Sciatic nerve (tissue), 2 donors: ENCODE results near the gene INHBC. TPM values are rescaled to one million over a fixed set of nuclear protein-coding genes. Genes with fewer than 3 reads are reported as not detected.
A peak's percentile ranks its signal among the peaks of the same experiment; 100 is the strongest.

ENCODE experiments used
- ATAC-seq: fragments of 200-7000 bp; cut with Tn5 transposase; one replicate; pipeline ENCODE4 v1.9.1; 2020; ENCODE audit warnings: mild to moderate bottlenecking, moderate library complexity
- DNase-seq: peaks from one replicate; pipeline ENCODE4 v3.0.0-alpha.2; 2020; ENCODE audit warnings: low spot score
- intact Hi-C: fragments of 100-400 bp; cut with DNase I; formaldehyde crosslinking; loops from one replicate; pipeline ENCODE4 v1.14.2; 2022
- total RNA-seq: library from RNA; stranded (reverse); fragmentation: NEBNext Ultra II Directional; extraction: Animal tissue kit (Norgen Biotek cat#: 25700); gene quantifications from one replicate; pipeline ENCODE4 v1.2.1, GENCODE V29; 2021
- donor health status: DM: no; HTN: no; CAD: no.
- donor health status: DM: no; HTN: no; CAD: no.

The INHBC gene
- total RNA-seq, 1 donor from 2014 or later, result not detected

DNA sequence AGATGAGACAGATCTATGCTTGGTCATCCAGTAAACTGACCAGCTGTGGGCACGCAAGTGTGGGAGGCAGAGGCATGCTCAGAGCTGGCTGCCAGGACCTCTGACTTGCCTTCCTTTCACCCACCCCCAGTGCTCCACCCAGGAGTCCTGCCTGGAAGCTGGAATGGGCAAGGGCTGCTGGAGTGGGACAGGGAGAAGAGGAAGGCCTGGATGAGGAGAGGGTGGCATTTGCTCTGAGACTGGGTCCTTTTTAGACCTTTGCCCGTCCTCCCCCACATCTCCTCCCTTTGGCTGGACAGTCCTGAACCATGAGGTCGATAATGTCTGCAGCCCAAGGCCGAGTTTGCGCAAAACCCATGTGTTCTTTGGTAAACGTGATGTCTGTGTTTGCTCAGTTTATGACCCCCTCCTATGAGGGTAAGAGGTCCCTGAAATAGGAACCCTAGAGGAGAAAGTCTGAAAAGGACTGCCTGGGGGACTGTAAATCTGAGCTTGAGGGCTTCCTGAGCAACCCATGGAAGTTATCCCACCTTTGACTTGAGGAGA, 16.7 kb downstream of the INHBC start:
- intact Hi-C loops, result loop anchor here (5.0 kb wide), 2 partner anchors 144 to 189 kb away; no protein-coding TSS in a partner anchor

DNA sequence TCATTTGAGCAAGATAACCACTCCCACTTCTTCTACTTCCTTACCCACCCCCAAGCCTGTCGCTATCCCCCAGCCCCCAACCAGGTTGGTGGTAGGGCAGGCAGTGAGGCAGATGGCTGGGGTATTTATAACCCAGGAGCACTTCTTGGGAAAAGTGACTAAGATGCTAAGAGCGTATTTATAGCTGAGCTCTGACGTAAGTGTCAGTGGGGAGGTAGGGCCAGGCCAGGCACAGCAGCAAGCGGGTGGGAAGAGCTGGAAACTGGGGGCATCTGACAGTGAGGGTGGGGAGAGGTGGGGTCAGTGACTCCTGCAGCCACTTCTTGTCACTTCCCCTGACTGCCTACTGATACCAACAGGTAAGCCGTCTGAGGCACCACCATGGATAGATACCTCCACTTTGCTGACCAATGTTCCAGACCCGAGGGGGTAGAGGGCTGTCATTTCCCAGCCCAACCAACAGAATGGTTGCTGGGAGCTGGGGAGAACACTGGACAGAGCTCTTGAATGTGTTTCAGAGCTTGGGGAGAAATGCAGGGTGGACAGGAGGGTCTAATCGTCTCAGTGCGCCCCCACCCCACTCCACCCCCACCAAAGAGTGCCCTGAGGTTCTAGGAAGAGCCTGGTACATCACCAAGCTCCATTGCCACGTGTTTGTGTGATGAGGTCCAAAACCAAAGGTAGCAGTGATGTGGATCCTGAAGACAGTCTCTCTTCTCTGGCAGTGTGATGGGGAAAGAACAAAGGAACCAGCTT, 17.8 kb downstream of the INHBC start:
- ATAC-seq (no peak), DNase-seq (no peak)
- intact Hi-C loops, result loop anchor here (5.0 kb wide), 2 partner anchors 145 to 190 kb away; no protein-coding TSS in a partner anchor

More for the DNA sequence above, 16.7 kb downstream of the INHBC start:
- DNase-seq (no peak), ATAC-seq (no peak)

DNA sequence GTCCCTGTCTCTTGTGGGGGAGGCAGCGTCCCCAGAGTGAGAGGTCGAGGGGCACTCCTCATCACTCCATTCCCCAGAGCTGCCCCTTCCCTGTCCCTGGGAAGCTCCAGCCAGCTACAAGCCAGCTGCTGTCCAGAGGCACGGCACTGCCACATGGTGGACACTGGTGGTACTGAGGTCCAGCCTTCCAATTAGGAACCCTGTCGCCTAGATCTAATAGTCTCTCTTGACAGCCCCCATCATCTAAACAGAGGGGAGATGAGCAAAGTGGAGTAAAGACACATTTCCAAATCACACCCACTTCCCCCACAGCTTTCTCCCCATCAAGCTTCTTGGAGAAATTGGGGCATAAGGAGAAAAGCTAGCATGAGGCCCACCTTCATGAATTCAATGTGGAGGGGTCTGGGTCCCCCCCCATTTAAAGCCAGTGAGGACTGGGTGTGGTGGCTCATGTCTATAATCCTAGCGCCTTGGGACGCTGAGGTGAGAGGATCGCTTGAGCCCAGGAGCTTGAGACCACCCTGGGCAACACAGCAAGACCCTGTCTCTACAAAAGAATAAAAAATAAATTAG, 18.4 kb downstream of the INHBC start:
- ATAC-seq (peak; percentile 78), DNase-seq (peak; percentile 90)
- intact Hi-C loops, result loop anchor here (5.0 kb wide), 2 partner anchors 146 to 191 kb away; no protein-coding TSS in a partner anchor

DNA sequence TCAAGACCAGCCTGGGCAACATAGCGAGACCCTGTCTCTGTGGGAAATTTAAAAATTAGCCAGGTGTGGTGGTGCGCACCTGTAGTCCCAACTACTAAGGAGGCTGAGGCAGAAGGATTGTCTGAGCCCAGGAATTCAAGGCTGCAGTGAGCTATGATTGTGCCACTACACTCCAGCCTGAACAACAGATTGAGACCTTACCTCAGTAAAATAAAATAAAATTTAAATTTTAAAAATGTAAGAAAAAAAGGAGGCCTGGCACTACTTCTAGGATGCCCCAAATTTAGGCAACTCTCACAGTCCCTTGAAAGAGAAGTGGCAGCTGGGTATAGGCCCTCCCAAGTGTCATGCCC, 19.6 kb downstream of the INHBC start:
- intact Hi-C loops, result loop anchor here (5.0 kb wide), 2 partner anchors 147 to 192 kb away; no protein-coding TSS in a partner anchor
- no peak for DNase-seq
- ATAC-seq, result no peak

DNA sequence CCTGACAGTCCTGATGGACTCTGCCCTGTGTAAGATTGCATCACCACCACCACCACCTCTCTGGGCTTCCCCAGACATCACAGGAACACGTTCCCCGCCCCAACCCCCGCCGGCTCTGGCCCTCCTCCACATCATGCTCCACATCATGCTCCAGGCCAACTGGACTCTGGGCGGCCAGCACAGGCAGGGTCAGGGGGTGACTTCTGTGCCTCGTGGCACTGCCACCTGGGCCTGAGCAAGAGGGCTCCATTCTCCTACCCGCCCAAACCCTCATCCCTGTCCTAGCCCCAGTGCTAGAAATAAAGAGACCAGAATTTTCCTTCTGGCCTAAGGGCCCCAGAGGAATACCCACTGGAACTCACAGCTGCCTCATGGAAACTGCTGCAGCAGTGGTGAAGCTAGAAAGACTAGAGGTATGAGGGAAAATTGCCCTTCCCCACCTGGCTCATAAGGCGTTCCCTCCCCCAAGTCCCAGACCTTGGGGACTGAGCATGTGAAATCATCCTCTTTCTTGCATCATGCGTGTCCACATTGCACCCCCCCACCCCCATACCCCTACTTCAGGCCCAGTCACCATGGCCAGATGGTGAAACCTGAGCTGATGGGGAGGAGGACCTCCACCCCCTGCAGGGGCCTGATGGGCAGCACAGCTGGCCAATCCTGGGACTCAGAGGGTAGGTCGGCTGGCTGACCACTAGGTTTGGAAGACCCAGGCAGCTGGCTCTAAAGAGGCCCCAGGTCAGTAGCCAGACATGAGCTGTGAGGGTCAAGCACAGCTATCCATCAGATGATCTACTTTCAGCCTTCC, 20.2 kb downstream of the INHBC start, which contains the start of gene INHBE:
INHBE (plus strand) TSS at position 742 of the 808 bp plus-strand sequence. CDS start 230 bp downstream, outside the sequence.
- DNase-seq (no peak), ATAC-seq (peak; percentile 43)
- intact Hi-C loops, result loop anchor here (5.0 kb wide), 2 partner anchors 147 to 192 kb away; no protein-coding TSS in a partner anchor

DNA sequence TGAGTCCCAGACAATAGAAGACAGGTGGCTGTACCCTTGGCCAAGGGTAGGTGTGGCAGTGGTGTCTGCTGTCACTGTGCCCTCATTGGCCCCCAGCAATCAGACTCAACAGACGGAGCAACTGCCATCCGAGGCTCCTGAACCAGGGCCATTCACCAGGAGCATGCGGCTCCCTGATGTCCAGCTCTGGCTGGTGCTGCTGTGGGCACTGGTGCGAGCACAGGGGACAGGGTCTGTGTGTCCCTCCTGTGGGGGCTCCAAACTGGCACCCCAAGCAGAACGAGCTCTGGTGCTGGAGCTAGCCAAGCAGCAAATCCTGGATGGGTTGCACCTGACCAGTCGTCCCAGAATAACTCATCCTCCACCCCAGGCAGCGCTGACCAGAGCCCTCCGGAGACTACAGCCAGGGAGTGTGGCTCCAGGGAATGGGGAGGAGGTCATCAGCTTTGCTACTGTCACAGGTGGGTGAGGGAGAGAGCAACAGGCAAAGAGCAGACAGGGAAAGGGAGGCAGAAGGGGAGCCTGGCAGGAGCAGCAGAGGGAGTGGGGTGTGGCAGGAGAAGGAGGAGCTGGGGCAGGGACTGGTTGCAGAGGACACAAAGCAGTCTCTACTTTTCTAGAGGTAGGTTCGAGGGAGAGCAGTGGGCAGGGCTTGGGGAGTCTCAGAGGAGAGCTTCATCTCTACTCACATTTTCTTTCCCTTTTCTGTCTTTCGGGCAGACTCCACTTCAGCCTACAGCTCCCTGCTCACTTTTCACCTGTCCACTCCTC, 21.0 kb downstream of the INHBC start:
- intact Hi-C loops, result no loop called here
- ATAC-seq, result no peak
- no peak for DNase-seq

DNA sequence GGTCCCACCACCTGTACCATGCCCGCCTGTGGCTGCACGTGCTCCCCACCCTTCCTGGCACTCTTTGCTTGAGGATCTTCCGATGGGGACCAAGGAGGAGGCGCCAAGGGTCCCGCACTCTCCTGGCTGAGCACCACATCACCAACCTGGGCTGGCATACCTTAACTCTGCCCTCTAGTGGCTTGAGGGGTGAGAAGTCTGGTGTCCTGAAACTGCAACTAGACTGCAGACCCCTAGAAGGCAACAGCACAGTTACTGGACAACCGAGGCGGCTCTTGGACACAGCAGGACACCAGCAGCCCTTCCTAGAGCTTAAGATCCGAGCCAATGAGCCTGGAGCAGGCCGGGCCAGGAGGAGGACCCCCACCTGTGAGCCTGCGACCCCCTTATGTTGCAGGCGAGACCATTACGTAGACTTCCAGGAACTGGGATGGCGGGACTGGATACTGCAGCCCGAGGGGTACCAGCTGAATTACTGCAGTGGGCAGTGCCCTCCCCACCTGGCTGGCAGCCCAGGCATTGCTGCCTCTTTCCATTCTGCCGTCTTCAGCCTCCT, 21.6 kb downstream of the INHBC start:
- intact Hi-C loops, result no loop called here
- ATAC-seq (no peak), DNase-seq (no peak)

DNA sequence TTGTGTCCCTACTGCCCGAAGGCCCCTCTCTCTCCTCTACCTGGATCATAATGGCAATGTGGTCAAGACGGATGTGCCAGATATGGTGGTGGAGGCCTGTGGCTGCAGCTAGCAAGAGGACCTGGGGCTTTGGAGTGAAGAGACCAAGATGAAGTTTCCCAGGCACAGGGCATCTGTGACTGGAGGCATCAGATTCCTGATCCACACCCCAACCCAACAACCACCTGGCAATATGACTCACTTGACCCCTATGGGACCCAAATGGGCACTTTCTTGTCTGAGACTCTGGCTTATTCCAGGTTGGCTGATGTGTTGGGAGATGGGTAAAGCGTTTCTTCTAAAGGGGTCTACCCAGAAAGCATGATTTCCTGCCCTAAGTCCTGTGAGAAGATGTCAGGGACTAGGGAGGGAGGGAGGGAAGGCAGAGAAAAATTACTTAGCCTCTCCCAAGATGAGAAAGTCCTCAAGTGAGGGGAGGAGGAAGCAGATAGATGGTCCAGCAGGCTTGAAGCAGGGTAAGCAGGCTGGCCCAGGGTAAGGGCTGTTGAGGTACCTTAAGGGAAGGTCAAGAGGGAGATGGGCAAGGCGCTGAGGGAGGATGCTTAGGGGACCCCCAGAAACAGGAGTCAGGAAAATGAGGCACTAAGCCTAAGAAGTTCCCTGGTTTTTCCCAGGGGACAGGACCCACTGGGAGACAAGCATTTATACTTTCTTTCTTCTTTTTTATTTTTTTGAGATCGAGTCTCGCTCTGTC, 22.3 kb downstream of the INHBC start:
- DNase-seq, result no peak
- intact Hi-C loops, result no loop called here

DNA sequence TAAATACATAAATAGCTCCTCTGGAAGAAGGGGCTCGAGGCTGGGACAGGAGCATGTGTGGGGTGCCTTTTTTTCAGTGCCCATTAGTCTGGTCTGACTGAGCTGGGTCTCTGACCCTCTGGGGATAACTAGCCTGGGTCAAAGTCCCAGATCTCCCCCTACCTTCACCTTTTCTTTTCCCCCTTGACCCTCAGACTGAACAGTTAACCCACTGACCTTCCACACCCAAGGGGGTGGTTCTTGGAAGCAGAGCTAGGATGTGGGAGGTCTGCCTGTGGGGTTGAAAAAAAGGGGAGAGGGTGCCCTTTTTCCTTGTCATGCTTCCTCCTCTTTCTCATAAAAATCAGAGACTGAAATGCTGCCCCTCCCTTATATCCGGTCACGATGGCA, 24.1 kb downstream of the INHBC start:
- intact Hi-C loops, result no loop called here
- DNase-seq (no peak), ATAC-seq (no peak)

More for the DNA sequence above, 22.3 kb downstream of the INHBC start:
- no peak for ATAC-seq

DNA sequence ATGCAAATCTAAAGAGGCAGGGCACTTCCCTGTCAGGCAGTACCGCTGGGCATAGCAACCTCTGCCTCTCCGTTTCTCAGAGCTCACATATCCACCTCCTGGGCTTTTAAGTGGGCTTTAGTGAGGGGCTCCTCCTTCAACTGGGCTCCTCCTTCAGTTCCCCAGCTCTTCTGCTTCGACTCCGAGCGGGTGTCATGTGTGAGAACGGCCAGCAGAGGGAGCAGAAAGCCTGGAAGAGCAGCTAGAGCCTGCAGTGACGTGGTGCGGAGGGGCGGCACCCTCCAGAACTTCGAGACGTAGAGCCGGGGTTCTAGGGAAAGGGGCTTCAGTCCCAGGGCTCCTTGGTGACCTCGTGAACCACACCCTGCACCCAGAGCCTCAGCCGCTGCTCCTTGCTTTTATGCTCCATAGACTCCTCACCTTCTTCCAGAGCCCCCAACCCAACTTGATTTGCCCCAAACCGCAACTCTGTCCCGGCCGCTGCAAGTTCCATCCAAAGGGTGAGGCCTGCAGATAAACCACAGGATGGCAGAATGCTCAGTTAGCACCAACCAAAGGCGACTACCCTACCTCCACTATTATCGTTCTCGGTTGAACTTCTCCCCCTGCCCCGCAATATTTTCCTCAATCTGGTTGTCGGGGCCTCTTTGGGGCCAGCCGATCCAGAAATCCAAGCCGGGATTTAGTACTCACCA, 24.6 kb downstream of the INHBC start:
- peak; percentile 71 for ATAC-seq
- peak; percentile 96 for DNase-seq
- intact Hi-C loops, result no loop called here

DNA sequence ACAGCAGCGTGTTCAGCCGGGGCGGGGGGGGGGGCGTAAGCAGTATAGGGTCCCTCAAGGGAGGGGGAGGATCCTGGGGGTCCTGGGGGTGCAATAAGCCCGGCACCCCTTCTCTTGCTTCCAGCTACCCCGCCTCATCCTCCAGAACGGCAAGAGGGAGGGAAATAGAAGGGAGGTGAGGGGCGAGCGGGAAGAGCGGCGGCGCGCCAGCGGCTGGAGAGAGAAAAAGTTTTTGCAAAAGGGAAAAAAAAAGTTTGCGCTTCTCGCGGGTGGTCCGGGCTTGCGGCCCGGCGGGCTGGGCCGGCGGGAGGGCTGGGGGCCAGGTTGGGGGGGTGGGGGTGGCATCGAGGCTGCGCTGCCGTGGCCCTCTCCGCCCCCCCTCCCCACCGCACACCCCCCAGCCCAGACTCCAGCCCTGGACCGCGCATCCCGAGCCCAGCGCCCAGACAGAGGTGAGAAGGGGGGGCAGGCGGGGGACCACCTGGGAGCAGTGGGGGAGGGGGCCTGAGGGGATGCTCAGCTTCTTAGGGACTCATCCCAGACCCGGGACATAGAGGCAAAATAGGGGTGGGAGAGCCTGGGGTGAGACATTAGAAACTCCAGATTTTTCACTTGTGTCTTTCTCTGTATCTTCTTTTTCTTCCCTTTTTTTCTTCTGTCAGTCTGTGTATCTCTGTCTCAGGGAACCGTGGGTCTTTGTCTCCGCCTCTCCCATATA, 25.3 kb downstream of the INHBC start, which contains the start of gene GLI1:
GLI1 (plus strand) TSS at position 36 of the 718 bp plus-strand sequence. CDS start 3,907 bp downstream, outside the sequence.
- intact Hi-C loops, result no loop called here
- DNase-seq (no peak), ATAC-seq (peak; percentile 25)

DNA sequence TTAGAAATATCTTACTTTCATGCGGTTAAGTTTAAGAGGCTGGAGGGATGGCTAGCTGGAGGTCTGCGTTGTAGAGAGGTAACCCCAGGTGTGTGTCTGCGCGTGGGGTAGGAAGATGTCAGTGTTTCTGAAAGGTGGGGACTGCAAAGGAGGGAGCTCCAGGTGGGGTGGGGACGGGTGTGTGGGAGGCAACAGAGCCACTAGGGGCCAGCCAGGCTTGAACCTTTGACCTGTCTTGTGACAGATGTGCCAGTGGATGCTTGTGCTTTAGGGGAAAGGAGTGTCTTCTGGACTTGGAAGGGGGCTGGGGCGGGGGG, 25.8 kb downstream of the INHBC start:
- ATAC-seq (no peak), DNase-seq (no peak)
- intact Hi-C loops, result no loop called here

DNA sequence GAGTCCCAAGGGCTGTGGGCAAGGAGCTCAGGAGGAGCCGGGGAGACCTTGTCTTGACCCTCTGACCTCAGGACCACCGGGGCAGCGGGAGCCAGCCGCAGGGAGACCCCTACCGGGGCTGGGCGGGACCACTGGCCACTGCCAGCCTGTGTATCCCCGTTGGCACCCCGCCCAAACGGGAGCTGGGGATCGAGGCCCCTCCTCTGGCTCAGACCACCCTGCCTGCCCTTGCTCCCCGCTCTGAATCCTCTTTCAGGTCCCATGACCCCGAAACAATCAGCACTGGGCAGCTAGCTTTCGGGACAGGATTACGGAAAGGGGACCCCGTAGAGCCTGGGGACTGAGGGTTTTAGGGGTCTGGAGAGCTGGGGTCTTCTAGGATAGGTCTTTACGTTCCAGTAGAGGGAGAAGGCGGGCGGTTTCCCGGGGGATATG, 26.3 kb downstream of the INHBC start:
- peak; percentile 3 for ATAC-seq
- DNase-seq, result no peak
- intact Hi-C loops, result no loop called here

DNA sequence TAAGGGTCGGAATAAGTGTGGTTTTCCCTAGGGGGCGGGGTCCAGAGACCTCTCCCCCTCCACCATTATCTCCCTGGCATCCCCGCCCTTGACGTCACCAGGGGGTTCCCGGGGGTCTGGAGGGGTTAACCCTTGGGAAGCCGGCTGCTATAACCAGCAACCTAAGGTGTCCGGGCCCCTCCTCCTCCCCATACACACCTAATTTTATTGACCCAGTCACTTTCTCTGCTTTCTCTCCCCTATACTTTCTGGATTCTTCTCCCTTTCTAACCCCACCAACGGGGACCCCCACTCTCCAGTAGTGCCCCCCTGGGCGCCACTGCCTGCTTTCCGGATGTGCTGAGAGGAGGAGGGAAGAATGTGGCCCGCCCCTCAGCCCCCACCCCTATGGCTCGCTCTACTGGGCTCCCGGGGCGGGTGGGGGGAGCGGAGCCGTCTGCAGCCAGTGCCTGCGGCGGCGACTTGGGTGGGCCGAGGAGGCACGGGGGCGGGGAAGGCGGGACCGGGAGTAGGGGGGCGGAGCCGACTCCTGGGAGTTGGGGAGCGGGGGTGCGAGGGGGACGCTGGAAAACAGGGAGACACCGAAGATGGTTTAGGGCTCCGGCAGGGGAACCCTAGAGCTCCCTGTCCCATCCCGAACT, 26.8 kb downstream of the INHBC start:
- intact Hi-C loops, result no loop called here
- DNase-seq (peak; percentile 92), ATAC-seq (peak; percentile 85)

DNA sequence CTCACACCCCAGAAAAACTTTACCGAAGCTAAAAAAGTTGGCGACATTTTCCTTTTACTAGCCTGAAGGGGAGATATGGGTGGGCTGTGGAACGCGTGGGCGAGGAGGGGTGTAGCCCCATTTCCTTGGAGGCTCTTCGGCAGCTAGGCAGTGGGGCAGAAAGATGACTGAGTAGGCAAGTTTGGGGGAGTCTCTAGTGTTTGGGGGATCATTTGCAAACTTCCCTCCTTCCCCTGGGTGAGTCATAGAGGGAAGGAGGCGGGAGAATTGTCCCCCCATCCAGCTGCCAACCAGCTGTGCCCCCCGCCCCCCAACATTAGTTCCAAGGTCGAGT, 27.3 kb downstream of the INHBC start:
- peak; percentile 13 for ATAC-seq
- DNase-seq, result no peak
- intact Hi-C loops, result no loop called here
